Liver (tissue), 3 donors: ENCODE measurements around the gene EFHD2.

Source experiments
- TAF1 ChIP-seq: conservative IDR thresholded peaks from 2 replicates; pipeline ENCODE4 v1.6.1; 2016; ENCODE audit warnings: antibody characterized with exemption, mild to moderate bottlenecking
- TF ChIP-seq, protein P1 (sequence below): fragments of 150-350 bp; IDR thresholded peaks from 2 replicates; pipeline ENCODE4 v1.5.1; 2017; ENCODE audit warnings: improper control_type of control experiment, low read depth, low read length; ENCODE audit not compliant: missing input control
- donor health status: healthy.
- donor health status: healthy.

DNA sequence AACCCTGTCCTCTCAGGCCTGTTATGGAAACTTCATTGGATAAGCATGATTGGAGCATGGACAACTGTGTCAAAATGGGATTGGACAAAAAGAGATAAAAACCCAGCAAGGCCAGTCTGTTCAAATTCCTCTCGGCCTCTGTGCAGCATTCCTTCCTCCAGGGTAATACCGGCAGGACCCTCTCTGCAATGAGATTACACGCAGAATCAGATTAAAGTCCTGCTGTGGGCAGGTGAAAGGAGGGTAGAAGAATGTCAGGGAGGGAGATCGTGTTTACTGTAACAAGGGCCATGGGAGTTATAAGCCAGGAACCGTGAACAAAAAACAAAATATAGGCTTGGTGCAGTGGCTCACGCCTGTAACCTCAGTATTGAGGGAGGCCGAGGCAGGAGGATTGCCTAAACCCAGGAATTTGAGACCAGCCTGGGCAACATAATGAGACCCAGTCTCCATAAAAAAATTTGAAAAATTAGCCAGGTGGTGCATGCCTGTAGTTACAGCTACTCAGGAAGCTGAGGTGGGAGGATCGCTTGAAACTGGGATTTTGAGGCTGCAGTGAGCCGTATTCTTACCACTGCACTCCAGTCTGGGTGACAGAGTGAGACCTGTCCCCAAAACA is 5.6 kb upstream of the EFHD2 start:
- TF ChIP-seq, protein P1, sequence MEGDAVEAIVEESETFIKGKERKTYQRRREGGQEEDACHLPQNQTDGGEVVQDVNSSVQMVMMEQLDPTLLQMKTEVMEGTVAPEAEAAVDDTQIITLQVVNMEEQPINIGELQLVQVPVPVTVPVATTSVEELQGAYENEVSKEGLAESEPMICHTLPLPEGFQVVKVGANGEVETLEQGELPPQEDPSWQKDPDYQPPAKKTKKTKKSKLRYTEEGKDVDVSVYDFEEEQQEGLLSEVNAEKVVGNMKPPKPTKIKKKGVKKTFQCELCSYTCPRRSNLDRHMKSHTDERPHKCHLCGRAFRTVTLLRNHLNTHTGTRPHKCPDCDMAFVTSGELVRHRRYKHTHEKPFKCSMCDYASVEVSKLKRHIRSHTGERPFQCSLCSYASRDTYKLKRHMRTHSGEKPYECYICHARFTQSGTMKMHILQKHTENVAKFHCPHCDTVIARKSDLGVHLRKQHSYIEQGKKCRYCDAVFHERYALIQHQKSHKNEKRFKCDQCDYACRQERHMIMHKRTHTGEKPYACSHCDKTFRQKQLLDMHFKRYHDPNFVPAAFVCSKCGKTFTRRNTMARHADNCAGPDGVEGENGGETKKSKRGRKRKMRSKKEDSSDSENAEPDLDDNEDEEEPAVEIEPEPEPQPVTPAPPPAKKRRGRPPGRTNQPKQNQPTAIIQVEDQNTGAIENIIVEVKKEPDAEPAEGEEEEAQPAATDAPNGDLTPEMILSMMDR: no peak
- TF ChIP-seq TAF1: no peak
